A673 (cell line): ENCODE results near the gene FAM151B. TPM values are rescaled to one million over a fixed set of nuclear protein-coding genes. Genes with fewer than 3 reads are reported as not detected.

Experiments used
- Bru-seq: library from RNA; stranded (reverse); fragments of 400-500 nt; gene quantifications from one replicate; lab custom pipeline; 2021; lab: Mats Ljungman, UMichigan
- BruChase-seq, 2 experiments: library from RNA; stranded (reverse); fragments of 400-500 nt; gene quantifications; one replicate each; lab custom pipeline; 2021; lab: Mats Ljungman, UMichigan
- BruUV-seq: library from RNA; stranded (reverse); fragments of 400-500 nt; replicated peaks from 2 replicates; lab custom pipeline; 2021; lab: Mats Ljungman, UMichigan
- CTCF ChIA-PET: fragments of 300-600 bp; sonication (Branson Sonifier 250); formaldehyde crosslinking; loops from one replicate; lab custom pipeline; 2022; ENCODE audit warnings: antibody characterized with exemption; lab: Charles Lee
- POLR2A ChIA-PET: fragments of 300-600 bp; sonication (Branson Sonifier 250); formaldehyde crosslinking; loops from one replicate; lab custom pipeline; 2022; ENCODE audit warnings: antibody characterized with exemption; ENCODE audit not compliant: low non-redundant PET; lab: Charles Lee
- DNase-seq: peaks from one replicate; pipeline ENCODE4 v3.0.0-alpha.2; 2015; ENCODE audit warnings: low spot score
- H3K27ac ChIP-seq: fragments of 200-600 bp; sonication (generic); 2 replicates; pipeline ENCODE4 v1.5.1; 2016; ENCODE audit warnings: mixed run types, low read depth, mild to moderate bottlenecking, mixed read lengths, antibody characterized with exemption, low read length; ENCODE audit not compliant: poor library complexity, severe bottlenecking
- H3K27me3 ChIP-seq: fragments of 200-600 bp; sonication (generic); replicated peaks from 2 replicates; pipeline ENCODE4 v1.6.1; 2017; ENCODE audit warnings: mixed run types, low read depth, mild to moderate bottlenecking, mixed read lengths, antibody characterized with exemption, low read length; ENCODE audit not compliant: insufficient read depth, poor library complexity
- H3K36me3 ChIP-seq: fragments of 200-600 bp; sonication (generic); 2 replicates; pipeline ENCODE4 v1.6.1; 2016; ENCODE audit warnings: mixed run types, mild to moderate bottlenecking, mixed read lengths, antibody characterized with exemption, low read length; ENCODE audit not compliant: insufficient read depth, poor library complexity, severe bottlenecking
- H3K4me1 ChIP-seq: fragments of 200-600 bp; sonication (generic); 2 replicates; pipeline ENCODE4 v1.6.1; 2017; ENCODE audit warnings: mixed run types, mild to moderate bottlenecking, mixed read lengths, antibody characterized with exemption, low read length; ENCODE audit not compliant: insufficient read depth, poor library complexity, severe bottlenecking
- H3K4me3 ChIP-seq: fragments of 200-600 bp; sonication (generic); 2 replicates; pipeline ENCODE4 v1.5.1; 2016; ENCODE audit warnings: low read depth, mixed run types, mild to moderate bottlenecking, mixed read lengths, low read length; ENCODE audit not compliant: poor library complexity, severe bottlenecking
- H3K9me3 ChIP-seq: fragments of 200-600 bp; sonication (generic); 2 replicates; pipeline ENCODE4 v1.6.1; 2016; ENCODE audit warnings: mixed run types, low read depth, mild to moderate bottlenecking, mixed read lengths, antibody characterized with exemption, low read length; ENCODE audit not compliant: poor library complexity, severe bottlenecking
- EZH2 ChIP-seq: fragments of 200-600 bp; sonication (generic); IDR thresholded peaks from 2 replicates; pipeline ENCODE4 v1.6.1; 2017; ENCODE audit warnings: borderline replicate concordance, low read depth, mild to moderate bottlenecking, mixed read lengths, antibody characterized with exemption, low read length; ENCODE audit not compliant: poor library complexity, severe bottlenecking
- intact Hi-C: fragments of 100-400 bp; cut with micrococcal nuclease; formaldehyde crosslinking; loops from one replicate; pipeline ENCODE4 v1.10.0; 2022; ENCODE audit not compliant: unreplicated experiment
- long read RNA-seq: library from polyadenylated mRNA; stranded (forward); transcript quantifications from one replicate; pipeline ENCODE4 v2.0.0, GENCODE V29; 2022
- total RNA-seq: library from RNA; stranded (reverse); gene quantifications from 2 replicates; pipeline ENCODE4 v1.2.3, GENCODE V29; 2021
- TF ChIP-seq, protein P1 (sequence below): fragments of 300-800, 200-600 bp; sonication (generic); conservative IDR thresholded peaks from 2 replicates; pipeline ENCODE4 v1.5.1; 2017; ENCODE audit warnings: low read depth, mild to moderate bottlenecking, antibody characterized with exemption, low read length, moderate library complexity, mixed read lengths

Gene FAM151B
- total RNA-seq (4.0 and 4.3 TPM in 2 replicates), Bru-seq, nascent RNA (percentile 58 among the genes with signal in this experiment), BruChase-seq, experiment 1, labeled RNA remaining after a 2-hour chase (percentile 61 among the genes with signal in this experiment), BruChase-seq, experiment 2, labeled RNA remaining after a 6-hour chase (percentile 60 among the genes with signal in this experiment)
- long read RNA-seq, partial matches to known transcripts = 2 of 9 reads
- long read RNA-seq, other reads (novel, unspliced or antisense) = 6 of 9 reads

DNA sequence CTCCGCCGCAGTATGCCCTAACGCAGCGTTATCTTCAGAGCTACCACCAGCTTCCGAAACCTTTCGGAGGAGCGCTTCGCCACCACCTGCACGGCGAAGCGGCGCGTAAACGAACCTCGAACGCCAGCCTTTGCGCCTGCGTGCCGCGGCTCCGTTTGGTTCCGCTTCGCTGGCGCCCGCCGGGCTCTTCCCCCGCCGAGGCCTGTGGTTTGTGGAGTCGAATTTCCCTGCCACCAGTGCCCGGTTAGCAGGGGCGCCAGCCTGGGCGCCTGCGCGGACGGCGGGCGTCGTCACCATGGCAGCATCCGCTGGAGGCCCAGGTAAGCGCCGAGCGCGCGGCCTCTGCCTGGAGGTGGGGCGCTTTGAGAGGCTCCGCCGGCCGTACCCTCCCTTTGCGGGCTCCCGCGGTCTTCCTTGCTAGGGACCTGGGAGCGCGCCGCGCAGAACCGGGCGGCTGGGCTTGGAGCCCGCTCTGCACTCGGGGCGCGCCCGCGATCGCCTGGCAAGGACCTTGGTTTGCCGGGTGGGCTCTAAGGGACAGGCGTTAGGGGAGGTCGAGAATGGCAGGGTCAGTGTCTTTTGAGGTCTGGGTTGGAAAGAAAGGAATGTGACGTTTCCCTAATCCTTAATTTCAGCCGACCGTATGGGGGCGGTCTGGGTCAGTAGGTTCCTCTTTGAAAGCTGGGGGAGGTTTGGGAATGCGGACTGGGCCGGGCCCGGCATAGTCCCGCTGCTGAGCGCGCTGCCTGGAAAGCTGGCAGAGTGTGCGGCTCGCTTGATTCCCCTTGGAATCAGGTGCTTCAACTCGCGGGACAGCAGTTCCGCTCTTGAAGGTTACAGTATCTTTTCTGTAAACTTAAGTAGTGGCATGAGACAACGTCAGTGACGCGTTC is at the start of gene FAM151B:
Gene FAM151B (plus strand): TSS at position 272 of the 893 bp plus-strand sequence. CDS start 24 bp downstream, at position 296.
- no peaks in the 10 kb centered on the region for H3K27me3 ChIP-seq
- TF ChIP-seq, protein P1, sequence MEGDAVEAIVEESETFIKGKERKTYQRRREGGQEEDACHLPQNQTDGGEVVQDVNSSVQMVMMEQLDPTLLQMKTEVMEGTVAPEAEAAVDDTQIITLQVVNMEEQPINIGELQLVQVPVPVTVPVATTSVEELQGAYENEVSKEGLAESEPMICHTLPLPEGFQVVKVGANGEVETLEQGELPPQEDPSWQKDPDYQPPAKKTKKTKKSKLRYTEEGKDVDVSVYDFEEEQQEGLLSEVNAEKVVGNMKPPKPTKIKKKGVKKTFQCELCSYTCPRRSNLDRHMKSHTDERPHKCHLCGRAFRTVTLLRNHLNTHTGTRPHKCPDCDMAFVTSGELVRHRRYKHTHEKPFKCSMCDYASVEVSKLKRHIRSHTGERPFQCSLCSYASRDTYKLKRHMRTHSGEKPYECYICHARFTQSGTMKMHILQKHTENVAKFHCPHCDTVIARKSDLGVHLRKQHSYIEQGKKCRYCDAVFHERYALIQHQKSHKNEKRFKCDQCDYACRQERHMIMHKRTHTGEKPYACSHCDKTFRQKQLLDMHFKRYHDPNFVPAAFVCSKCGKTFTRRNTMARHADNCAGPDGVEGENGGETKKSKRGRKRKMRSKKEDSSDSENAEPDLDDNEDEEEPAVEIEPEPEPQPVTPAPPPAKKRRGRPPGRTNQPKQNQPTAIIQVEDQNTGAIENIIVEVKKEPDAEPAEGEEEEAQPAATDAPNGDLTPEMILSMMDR = peak; percentile 32; the same call in 1 of the 2 replicates
- TF ChIP-seq EZH2 = no peak
- CTCF ChIA-PET = no interaction called here
- H3K36me3 ChIP-seq = no peaks in the 10 kb centered on the region
- H3K27ac ChIP-seq = peak within 1 kb of the TSS; percentile 64
- no peaks in the 10 kb centered on the region for H3K9me3 ChIP-seq
- peak within 1 kb of the TSS; percentile 72 for H3K4me3 ChIP-seq
- no peaks in the 10 kb centered on the region for H3K4me1 ChIP-seq
- BruUV-seq = no TSS peak
- intact Hi-C loops = loop anchor here (5.0 to 10.0 kb wide), 3 partner anchors 184 to 707 kb away; no protein-coding TSS in a partner anchor
- POLR2A ChIA-PET = no interaction called here
- peak; percentile 94 for DNase-seq

DNA sequence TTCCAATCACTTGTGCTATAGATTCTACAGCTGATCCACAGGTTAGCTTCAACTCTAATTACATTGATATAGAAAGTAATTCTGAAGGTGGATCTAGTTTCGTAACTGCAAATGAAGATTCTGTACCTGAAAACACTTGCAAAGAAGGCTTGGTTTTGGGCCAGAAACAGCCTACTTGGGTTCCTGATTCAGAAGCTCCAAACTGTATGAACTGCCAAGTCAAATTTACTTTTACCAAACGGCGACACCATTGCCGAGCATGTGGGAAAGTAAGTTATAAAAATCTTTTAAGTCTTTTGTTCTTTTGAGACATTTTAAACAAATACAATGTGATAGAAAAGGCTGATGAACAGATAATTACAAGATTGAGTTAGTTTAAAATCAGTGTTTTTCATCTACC is 49.2 kb upstream of the FAM151B start:
- Histone ChIP-seq H3K36me3 (peaks cover 21% of the 10 kb centered on the region), H3K27ac (no peak overlapping the region), H3K9me3 (no peaks in the 10 kb centered on the region), H3K4me1 (no peaks in the 10 kb centered on the region), H3K4me3 (no peak overlapping the region), H3K27me3 (no peaks in the 10 kb centered on the region)
- BruUV-seq = no TSS peak
- POLR2A ChIA-PET = no interaction called here
- intact Hi-C loops = no loop called here
- TF ChIP-seq, protein P1 = no peak
- no peak for TF ChIP-seq EZH2
- DNase-seq = no peak
- CTCF ChIA-PET = no interaction called here

- intact Hi-C loops = no loop called here
- H3K27me3 ChIP-seq = no peaks in the 10 kb centered on the region
- POLR2A ChIA-PET = no interaction called here
Observed at GRCh38 chr5:80439213-80439612, 48.7 kb upstream of the FAM151B start.

More at GRCh38 chr5:80439213-80439612, 48.7 kb upstream of the FAM151B start:
- no peak overlapping the region for H3K27ac ChIP-seq
- no TSS peak for BruUV-seq
- no peak for DNase-seq
- H3K9me3 ChIP-seq = no peaks in the 10 kb centered on the region
- H3K4me3 ChIP-seq = no peak overlapping the region
- no peaks in the 10 kb centered on the region for H3K4me1 ChIP-seq
- no peak for TF ChIP-seq EZH2
- TF ChIP-seq, protein P1 = no peak
- H3K36me3 ChIP-seq = peaks cover 21% of the 10 kb centered on the region
- CTCF ChIA-PET = no interaction called here
